CD4-positive, alpha-beta memory T cell (primary cell): ENCODE results near the gene C5orf22. TPM values are rescaled to one million over a fixed set of nuclear protein-coding genes. Genes with fewer than 3 reads are reported as not detected.

ENCODE experiments used
- polyA plus RNA-seq, 2 donors: library from polyadenylated mRNA; unstranded; fragments of 300-500 nt; fragmentation: Illumina TruSeq; gene quantifications; one replicate each; pipeline ENCODE4 v1.2.3, GENCODE V29; 2021
- total RNA-seq, 2 experiments: library from RNA; stranded (reverse); gene quantifications; one replicate each; pipeline ENCODE4 v1.2.3, GENCODE V29; 2021

Gene C5orf22
- total and polyA plus RNA-seq, 4 experiments from 2014 or later, result 20.1 to 30.9 (median 27.3) TPM

Other genes starting within 250 kb of the C5orf22 start
- gene DROSHA, start 208 bp upstream of the C5orf22 start, total RNA-seq, result 10 to 100 TPM; 76.1 to 92.6 TPM
- 10 to 100 TPM in 1 of 2 donors, 1 to 10 TPM in 1; 8.8 to 25.3 TPM for gene DROSHA, start 208 bp upstream of the C5orf22 start, polyA plus RNA-seq
- 1 to 10 TPM in 1 of 2 experiments, under 1 TPM in 1; 0.64 to 1.1 TPM for gene PDZD2, start 106.8 kb downstream of the C5orf22 start, total RNA-seq
- gene PDZD2, start 106.8 kb downstream of the C5orf22 start, polyA plus RNA-seq, result under 1 TPM; 0.07 to 0.72 TPM